SK-MEL-5 (cell line): ENCODE data around the gene RNF186. TPM values are rescaled to one million over a fixed set of nuclear protein-coding genes. Genes with fewer than 3 reads are reported as not detected.
"Not testable (repeated sequence)": the region's sequence is repeated elsewhere in the genome, so short reads cannot be mapped to it uniquely, and the experiment has no call there.

Source experiments
- DNase-seq: peaks from one replicate; pipeline ENCODE4 v3.0.0-alpha.2; 2016; ENCODE audit warnings: low read depth, low spot score
- in situ Hi-C: cut with HindIII; loops from 2 replicates; pipeline ENCODE4 v1.10.0; 2016; ENCODE audit warnings: low sequenced_read_pairs, high pct_unique_total_duplicates, low pct_unique_long_range_greater_than_20kb
- total RNA-seq: library from RNA; depleted of rRNA; stranded (reverse); fragments of >200 nt; shearing (Covaris generic); gene quantifications from 2 replicates; pipeline ENCODE4 v1.2.3, GENCODE V29; 2014

The RNF186 gene
- total RNA-seq, 1 experiment from 2014 or later = not detected

DNA sequence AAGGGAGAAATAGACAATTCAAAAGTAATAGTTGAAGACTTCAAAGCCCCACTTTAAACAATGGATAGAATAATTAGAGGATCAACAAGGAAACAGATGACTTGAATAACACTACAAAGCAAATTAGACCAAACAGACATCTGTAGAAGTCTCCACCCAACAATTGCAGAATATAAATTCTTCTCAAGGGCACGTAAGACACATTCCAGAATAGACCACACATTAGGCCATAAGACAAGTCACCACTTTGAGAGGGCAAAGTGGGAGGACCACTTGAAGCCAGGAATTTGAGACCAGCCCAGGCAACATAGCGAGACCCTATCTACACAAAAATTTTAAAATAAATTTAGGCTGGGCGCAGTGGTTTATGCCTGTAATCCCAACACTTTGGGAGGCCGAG, 20.5 kb upstream of the RNF186 start:
- DNase-seq = no peak
- in situ Hi-C loops = no loop called here

DNA sequence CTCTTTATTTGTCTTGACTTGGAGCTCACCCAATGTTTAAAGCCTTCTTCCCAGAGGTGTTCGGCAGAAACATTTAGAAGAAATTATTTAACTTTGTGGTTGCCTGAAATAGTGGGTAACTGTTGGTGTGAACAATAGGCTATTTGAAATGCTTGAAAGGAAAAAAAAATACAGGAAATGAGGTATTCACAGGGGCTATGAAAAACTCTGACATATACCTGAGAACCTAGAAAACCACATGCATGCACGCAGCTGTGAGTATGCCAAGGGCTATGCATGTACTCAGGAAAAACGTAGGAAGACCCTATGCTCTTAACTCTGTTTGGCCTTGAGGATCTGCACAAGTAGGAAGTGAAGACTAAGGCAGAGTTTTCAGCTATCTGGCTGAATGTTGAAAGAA, 16.4 kb upstream of the RNF186 start:
- DNase-seq = no peak
- in situ Hi-C loops = no loop called here

DNA sequence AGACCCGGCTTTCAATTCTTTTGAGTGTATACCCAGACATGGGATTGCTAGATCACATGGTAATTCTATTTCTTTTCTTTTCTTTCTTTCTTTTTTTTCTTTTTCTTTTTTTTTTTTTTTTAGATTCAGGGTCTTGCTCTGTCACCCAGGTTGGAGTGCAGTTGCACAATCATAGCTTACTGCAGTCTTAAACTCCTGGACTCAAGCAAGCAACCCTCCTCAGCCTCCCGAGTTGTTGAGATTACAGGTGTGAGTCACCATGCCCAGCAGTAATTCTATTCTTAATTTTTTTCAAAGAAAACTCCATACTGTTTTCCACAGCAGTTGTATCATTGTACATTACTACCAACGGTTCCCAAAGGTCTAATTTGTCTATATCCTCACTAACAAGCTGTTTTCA, 13.5 kb upstream of the RNF186 start:
- in situ Hi-C loops = no loop called here
- DNase-seq = no peak

DNA sequence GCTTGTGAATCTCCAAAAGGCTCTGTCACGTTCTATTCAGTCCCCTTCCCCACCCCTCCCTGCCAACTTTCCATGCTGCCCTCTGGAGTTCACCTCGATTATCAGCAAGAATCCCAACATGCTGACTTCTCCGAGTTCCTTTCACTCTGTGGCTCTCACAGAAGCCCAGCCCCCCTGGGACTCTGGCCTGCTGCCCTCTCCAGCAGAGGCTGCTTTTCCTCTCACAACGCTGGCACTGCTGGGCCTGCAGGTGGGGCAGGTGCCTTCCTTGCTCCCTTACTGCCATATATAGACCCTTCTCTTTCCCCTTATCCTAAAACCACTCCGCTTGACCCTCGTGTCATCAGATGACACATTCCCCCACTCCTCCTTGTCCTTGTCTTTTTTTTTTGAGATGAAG, 10.2 kb upstream of the RNF186 start:
- in situ Hi-C loops = no loop called here

DNA sequence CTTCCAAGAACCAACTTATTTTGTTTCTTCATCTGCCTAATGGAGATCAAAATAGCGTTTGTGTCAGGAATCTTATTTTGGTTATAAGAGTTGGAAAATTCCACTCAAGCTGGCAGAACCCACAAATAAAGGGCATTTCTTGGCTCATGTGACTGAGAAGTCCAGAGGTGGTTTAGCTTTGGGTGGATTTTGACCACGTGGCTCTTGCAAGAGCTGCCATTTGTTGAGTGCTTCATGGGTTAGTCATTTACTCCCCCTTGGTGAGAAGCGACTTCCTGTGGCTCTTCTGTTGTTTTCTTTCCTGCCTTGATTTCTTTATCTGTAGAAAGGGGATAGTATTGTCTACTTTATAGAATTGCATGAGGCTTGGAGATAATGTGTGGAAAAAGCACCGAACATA, 9.5 kb upstream of the RNF186 start:
- in situ Hi-C loops = no loop called here

More for the DNA sequence above, 10.2 kb upstream of the RNF186 start:
- peak; percentile 39 for DNase-seq

DNA sequence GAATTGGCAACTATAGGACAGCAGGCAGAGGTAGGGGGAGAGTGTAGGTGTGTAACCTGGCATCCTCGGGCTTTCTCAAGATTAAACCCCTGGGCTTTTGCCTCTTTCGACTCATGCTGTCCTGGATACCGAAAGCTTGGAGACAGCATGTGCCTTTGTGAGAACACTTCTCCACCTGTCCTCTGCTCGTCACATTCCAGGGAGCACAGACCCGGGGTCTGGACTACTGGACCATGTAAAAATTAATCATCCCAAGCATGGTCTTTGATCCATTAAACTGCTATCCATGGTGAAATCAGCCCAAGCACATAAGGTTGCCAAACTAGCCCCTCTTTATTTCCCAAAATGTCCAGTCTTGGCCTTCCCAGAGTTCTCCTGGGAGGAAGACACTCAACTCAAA, 9.0 kb upstream of the RNF186 start:
- in situ Hi-C loops = no loop called here
- DNase-seq = no peak

More for the DNA sequence above, 9.5 kb upstream of the RNF186 start:
- DNase-seq = peak; percentile 25

DNA sequence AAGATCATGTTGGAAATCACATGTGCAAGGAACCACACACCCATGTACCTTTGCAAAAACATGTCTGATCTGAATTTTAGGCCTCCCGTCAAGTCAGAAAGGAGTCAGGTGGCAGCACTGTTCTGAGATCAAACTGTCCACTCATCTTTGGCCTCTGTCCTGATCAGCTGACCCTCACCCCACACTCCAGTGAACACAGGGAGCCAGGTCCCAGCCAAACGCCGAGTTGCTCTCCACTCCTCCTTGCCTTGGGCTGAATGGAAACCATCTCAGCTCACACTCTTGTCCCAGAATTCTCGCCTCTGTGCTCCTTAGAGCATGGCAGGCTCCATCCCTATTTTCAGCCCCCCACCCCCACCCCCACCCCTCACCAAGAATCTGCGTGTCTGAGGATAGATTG, 4.6 kb upstream of the RNF186 start:
- DNase-seq = no peak
- in situ Hi-C loops = no loop called here

DNA sequence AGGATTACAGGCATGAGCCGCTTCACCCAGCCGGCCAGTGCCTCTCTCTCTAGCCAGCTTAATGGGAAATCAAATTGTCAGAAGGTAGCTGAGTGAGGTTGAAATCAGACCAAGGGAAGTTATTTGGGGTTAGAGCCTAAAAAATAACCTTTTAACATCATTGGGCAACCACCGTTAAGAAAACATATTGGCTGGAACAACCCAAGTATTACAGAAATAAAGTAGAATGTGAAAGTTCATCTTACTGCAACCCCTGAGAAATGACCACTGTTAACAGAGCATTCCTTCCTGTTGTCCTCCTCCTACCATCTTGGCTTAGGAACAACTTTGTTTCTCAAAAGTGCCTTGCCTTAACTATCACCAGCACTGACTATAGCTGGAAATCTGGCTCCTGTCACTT, 3.2 kb upstream of the RNF186 start:
- no peak for DNase-seq
- in situ Hi-C loops = no loop called here

DNA sequence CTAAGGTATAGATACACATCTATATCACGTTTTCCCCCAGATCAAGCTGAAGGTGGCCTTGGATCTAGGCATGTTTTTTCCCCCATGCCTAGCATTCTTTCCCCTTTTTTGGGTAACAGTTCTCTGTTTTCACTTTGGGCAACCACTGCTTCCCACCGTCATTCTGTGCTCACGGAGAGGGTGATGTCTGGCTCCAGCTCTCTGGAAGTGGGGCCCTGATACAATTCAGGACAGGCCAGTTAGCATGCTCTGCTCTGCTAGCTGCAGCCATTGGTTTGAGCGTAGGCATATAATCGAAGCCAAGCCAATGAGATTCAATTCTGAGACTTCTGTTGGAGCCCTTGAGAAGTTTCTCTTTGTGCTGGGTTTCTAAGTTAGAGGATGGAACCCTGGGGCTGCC, 2.1 kb upstream of the RNF186 start:
- in situ Hi-C loops = no loop called here
- DNase-seq = no peak

DNA sequence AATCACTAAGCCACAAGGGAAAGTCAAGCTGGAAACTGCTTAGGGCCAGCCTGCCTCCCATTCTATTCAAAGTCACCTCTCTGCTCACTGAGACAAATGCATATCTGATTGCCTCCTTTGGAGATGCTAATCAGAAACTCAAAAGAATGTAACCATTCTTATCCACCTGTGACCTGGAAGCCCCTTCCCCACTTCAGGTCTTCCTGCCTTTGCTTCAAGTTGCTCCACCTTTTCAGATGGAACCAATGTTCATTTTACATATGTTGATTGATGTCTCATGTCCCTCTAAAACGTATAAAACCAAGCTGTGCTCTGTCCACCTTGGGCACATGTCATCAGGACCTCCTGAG, 1.6 kb upstream of the RNF186 start:
- DNase-seq, in situ Hi-C loops: not testable (repeated sequence)

DNA sequence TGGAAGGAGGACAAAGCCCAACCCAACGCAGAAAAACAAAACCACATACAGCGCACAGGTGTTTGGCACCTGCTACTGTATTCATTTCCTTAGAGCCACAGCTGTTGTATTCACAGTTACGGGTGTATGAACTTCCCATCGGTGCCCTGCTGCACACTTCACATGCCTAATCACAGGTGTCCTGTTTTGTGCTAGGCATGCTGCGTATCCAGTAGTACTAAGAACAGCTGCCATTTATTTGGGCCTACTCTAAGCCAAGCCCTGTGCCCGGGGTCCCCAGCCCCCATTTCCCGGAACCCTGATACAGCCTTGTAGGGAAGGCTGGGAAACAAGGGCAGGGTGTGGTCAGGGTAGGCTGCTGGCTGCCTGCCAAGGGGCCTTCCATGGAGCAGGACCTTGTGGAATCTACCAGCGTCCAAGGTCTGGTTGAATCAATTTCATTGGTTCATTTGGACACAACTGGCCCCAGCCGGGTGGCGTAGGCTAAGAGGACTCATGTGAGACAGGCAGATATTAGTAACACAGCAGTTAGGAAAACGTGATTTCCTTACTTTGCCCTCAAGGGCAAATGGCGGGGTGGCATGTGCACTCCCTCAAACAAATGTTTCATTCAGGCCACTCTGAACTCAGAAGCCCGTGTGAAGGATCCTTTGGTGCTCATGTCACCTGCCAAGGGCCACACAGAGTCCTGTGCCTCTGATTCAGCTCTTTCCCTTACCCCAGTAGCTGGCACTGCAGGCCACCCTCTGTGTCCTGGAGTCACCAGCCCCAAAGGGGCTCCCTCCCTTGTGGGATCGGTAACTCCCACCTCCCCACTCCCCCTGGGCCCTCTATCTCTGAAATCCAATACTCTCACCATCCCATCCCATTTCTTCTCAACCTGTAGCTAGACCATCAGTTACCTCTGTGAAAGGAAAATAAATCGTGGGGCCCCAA, 986 bp upstream of the RNF186 start:
- DNase-seq = peak; percentile 81
- in situ Hi-C loops = no loop called here

DNA sequence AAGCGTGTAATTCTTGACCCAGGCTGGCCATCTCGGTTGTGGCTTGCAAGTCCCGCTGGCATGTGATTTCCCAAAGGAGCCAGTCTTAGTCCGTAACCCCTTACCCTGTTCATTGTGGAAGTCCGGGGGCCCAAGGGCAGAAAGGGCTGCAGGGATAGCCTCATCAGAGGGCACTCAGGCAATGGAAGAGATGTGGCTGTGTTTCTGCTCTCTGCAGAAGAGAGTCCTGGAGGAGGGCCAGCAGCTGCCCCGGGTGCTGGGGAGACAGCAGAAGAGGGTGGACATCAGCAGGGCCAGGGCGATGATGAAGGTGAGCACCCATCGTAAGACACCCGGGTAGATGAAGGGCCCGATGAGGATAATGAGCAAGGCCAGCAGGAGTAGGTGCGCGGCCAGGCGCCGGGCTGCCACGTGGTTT, 830 bp downstream of the RNF186 start:
- no peak for DNase-seq
- in situ Hi-C loops = no loop called here

DNA sequence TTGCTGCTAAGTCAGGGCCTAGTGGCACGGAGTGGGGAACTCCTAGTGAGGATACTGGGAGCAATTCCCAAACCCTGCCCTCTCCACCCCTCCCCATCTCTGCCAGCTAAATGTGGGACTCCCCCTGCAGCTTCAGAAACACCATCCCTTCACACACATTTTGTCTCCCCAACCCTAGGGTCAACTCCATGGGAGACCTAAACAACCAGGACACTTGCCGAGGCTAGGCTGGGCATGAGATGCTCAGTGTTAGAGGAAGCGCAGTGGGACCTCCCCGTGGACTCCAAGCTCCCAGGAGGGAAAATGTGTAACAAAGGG, 1.5 kb downstream of the RNF186 start:
- in situ Hi-C loops = no loop called here
- DNase-seq = no peak

DNA sequence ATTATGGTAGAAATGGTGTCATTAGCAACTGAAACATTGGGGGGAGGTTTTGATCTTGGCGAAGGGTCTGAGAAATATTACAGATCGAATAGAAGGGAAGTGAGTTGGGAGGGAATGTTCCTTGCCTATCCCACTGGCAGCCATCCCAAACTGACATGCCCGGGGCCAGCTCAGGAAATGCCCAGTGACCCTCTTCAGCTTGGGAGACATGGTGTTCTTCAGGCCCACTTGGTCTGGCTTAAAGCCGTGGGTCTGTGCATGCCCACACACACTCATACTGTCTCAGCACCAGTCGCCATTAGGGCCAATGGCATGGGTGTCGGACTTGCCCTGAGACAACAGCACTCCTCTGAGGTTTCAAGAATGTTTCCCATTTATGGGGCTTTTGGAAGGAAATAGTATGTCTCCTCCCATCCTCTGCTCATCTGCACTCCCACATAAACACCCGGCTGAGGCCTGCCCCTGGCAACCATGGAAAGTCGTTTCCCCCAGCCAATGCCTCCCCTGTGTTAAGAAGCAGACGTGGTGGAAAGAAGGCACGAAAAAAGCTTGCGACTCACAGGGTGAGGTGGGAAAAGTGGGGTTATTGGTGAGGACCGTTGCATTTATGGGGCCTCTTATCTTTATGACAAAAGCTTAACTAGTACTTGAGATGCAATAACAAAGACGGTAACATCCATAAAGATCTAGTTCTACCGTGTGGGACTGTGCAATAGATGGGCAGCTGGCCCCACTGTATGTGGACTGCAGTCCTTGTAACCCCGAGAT, 2.0 kb downstream of the RNF186 start:
- in situ Hi-C loops = no loop called here
- no peak for DNase-seq

DNA sequence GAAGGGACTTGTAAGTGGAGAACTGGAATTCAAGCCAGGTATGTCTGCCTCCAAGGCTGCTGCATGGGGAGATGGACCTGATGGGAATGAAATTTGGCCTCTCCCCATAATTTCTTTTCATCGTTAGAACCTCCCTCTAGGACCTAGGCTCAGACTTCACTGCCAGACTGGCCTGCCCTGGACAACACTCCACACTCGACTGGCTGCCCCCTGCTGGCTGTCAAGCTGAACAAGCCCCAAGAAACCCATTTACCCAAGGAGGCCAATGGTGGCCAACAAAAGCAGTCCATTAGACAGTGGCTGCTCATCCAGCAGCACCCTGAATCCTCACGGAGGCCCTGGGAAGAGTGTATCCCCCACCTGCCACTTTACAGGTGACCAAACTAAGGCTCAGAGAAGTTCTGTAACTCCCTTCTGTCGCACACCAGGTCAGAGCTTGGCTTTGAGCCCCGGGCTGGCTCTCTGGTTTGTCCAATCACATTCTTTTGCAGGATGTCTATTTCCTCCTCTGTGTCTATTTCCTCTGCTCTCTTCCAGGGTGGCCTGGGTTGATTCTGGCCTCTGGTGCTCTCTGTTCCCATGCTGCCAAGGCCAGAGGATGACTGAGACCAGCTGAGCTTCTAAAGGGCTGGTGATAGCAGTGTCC, 3.8 kb downstream of the RNF186 start:
- DNase-seq = peak; percentile 78
- in situ Hi-C loops = no loop called here

DNA sequence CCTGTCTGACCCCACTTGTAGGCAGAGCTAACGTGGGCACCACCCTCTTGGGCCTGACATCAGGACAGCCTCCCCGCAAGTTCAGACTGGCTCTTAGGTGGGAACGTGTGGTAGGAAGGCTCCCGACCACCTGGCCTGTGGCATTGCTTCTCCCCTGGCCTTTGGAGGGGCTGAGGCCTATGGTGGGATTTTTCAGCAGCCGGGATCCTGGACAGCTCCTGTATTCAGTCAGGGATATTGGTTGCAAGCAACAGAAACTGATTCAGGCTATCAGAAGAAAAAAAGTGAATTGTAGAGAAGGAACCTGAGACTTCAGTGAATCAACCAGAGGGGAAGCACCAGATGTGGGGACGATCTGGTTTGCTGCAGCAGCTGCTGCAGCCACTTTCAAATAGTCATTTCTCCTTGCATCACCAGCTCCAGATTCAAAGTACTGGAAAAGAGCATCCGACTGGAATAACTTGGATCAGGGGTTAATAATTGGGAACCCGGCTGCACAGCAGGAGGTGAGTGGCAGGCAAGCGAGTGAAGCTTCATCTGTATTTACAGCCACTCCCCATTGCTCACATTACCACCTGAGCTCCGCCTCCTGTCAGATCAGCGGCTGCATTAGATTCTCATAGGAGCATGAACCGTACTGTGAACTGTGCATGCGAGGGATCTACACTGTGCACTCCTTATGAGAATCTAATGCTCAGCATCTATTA, 5.9 kb downstream of the RNF186 start:
- DNase-seq = no peak
- in situ Hi-C loops = no loop called here

DNA sequence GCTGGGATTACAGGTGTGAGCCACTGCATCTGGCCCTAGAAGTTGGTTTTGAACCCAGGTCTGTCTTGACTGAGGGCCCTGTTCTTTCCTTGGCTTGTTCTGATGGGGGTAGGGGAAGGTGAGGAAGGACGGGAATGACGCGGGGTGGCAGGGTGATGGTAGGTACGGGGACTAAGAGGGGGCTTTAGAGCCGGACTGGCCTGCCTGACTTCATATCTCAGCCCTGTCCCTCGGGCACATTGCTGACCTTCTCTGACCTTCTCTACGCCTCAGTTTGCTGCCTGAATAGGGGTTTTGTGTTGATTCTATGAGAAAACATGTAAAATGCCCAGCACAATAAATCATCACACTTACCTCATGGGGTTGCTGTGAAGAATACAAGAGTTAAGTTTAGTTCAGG, 6.7 kb downstream of the RNF186 start:
- in situ Hi-C loops = no loop called here
- DNase-seq = peak; percentile 65

DNA sequence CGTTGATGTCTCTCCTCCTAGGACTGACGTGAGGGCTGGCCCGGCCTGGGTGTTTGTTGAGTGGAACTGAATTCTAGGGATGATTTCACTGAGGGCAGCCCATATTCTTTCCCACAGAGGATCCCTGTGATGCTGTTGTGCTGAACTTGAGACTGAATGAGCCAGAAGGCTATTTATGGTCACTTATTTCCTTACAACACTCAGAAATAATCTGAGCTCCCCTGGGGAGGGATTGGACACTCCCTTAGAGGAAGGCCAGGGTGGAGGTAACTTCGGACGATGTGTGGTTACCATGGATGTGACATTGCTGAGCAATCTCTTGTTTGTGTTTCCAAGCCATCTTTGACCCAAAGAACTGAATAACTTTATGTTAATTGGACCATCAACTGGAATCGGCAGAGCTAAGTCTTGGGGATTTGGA, 10.2 kb downstream of the RNF186 start:
- DNase-seq = no peak

More for the DNA sequence above, 10.2 kb downstream of the RNF186 start:
- in situ Hi-C loops = no loop called here
